Ascending aorta (tissue), 2 donors: ENCODE results near the gene LEMD3. TPM values are rescaled to one million over a fixed set of nuclear protein-coding genes. Genes with fewer than 3 reads are reported as not detected.

Experiments
- DNase-seq, 2 donors: peaks; one replicate each; pipeline ENCODE4 v3.0.0-alpha.2; 2019; ENCODE audit warnings: low spot score in 2 of 2
- H3K27ac ChIP-seq, 2 donors: fragments of 200-600 bp; sonication (generic); one replicate each; pipeline ENCODE4 v1.5.1; 2016 to 2017; ENCODE audit warnings: mild to moderate bottlenecking in 1 of 2
- H3K27me3 ChIP-seq: fragments of 200-600 bp; sonication (generic); one replicate; pipeline ENCODE4 v1.5.1; 2017
- H3K36me3 ChIP-seq, 2 donors: fragments of 200-600 bp; sonication (generic); one replicate each; pipeline ENCODE4 v1.5.1; 2016
- H3K4me1 ChIP-seq, 2 donors: fragments of 200-600 bp; sonication (generic); one replicate each; pipeline ENCODE4 v1.5.1; 2016 to 2017; ENCODE audit warnings: mild to moderate bottlenecking in 1 of 2
- H3K4me3 ChIP-seq, 2 donors: fragments of 200-600 bp; sonication (generic); one replicate each; pipeline ENCODE4 v1.5.1; 2016 to 2017; ENCODE audit warnings: mild to moderate bottlenecking in 1 of 2
- H3K9me3 ChIP-seq, 2 donors: fragments of 200-600 bp; sonication (generic); one replicate each; pipeline ENCODE4 v1.5.1; 2016
- CTCF ChIP-seq, 3 experiments: fragments of 200-600 bp in 2 of 3; fragments of 450-650 bp in 1 of 3; sonication (generic) in 2 of 3; IDR thresholded peaks; one replicate each; pipeline ENCODE4 v1.5.1; 2016 to 2019; ENCODE audit warnings: antibody characterized with exemption in 3 of 3, mild to moderate bottlenecking in 1 of 3, moderate library complexity in 1 of 3
- intact Hi-C: fragments of 100-400 bp; cut with DNase I; formaldehyde crosslinking; loops from one replicate; pipeline ENCODE4 v1.15.1; 2023
- total RNA-seq: library from RNA; depleted of rRNA; stranded (reverse); fragments of >200 nt; gene quantifications from one replicate; pipeline ENCODE4 v1.1.0, GENCODE V29; 2016

LEMD3 gene
- total RNA-seq, 1 donor from 2014 or later, result 10.6 TPM

- TF ChIP-seq CTCF (IDR thresholded peaks at IDR 0.05), result no peak
- no peak for DNase-seq
- Histone ChIP-seq H3K4me3 (no peak overlapping the region), H3K4me1 (peaks cover 0 to 8% of the 10 kb centered on the region in 2 donors), H3K36me3 (no peaks in the 10 kb centered on the region), H3K9me3 (no peaks in the 10 kb centered on the region), H3K27ac (no peak overlapping the region), H3K27me3 (no peaks in the 10 kb centered on the region)
- intact Hi-C loops, result loop anchor here (5.0 to 10.0 kb wide), 2 partner anchors 759 to 1027 kb away; partner anchors contain the start of gene HELB
These were observed 106.2 kb downstream of the LEMD3 start for GRCh38 chr12:65275627-65276026.

GRCh38 chr12:65276916-65277530 lies 107.6 kb downstream of the LEMD3 start:
- intact Hi-C loops, result loop anchor here (5.0 to 10.0 kb wide), 2 partner anchors 758 to 1025 kb away; partner anchors contain the start of gene HELB
- Histone ChIP-seq H3K4me1 (peaks cover 0 to 10% of the 10 kb centered on the region in 2 donors), H3K27me3 (no peaks in the 10 kb centered on the region), H3K36me3 (no peaks in the 10 kb centered on the region), H3K4me3 (no peak overlapping the region), H3K9me3 (no peaks in the 10 kb centered on the region), H3K27ac (no peak overlapping the region)
- no peak for DNase-seq
- TF ChIP-seq CTCF (IDR thresholded peaks at IDR 0.05), result no peak

GRCh38 chr12:65277994-65278575 lies 108.7 kb downstream of the LEMD3 start:
- TF ChIP-seq CTCF (IDR thresholded peaks at IDR 0.05), result no peak
- intact Hi-C loops, result loop anchor here (1.0 to 10.0 kb wide), 4 partner anchors 25 to 1024 kb away; partner anchors contain the start of gene HELB
- Histone ChIP-seq H3K9me3 (no peaks in the 10 kb centered on the region), H3K27ac (peak overlapping the region; percentile 97 to 99), H3K4me1 (peaks cover 0 to 17% of the 10 kb centered on the region in 2 donors), H3K36me3 (no peaks in the 10 kb centered on the region), H3K27me3 (no peaks in the 10 kb centered on the region), H3K4me3 (peak overlapping the region; percentile 79 to 94)
- no peak for DNase-seq

GRCh38 chr12:65278576-65279368 lies 109.4 kb downstream of the LEMD3 start, which contains the start of gene MSRB3:
Gene MSRB3 (plus strand): TSS chr12:65278683. CDS start chr12:65308580, 29,897 bp downstream.
- peak in 1 of 3 experiments; percentile 11 for TF ChIP-seq CTCF (IDR thresholded peaks at IDR 0.05)
- Histone ChIP-seq H3K36me3 (no peaks in the 10 kb centered on the region), H3K9me3 (no peaks in the 10 kb centered on the region), H3K27ac (peak within 1 kb of the TSS; percentile 97 to 99), H3K27me3 (no peaks in the 10 kb centered on the region), H3K4me1 (peaks cover 0 to 23% of the 10 kb centered on the region in 2 donors), H3K4me3 (peak within 1 kb of the TSS; percentile 79 to 94)
- DNase-seq, result peak in 1 of 2 donors; percentile 88
- intact Hi-C loops, result loop anchor here (1.0 to 10.0 kb wide), 4 partner anchors 26 to 1024 kb away; partner anchors contain the start of gene HELB

GRCh38 chr12:65279369-65280112 lies 110.2 kb downstream of the LEMD3 start:
- intact Hi-C loops, result loop anchor here (2.0 to 10.0 kb wide), 3 partner anchors 27 to 1023 kb away; partner anchors contain the start of gene HELB
- Histone ChIP-seq H3K9me3 (no peaks in the 10 kb centered on the region), H3K27me3 (no peaks in the 10 kb centered on the region), H3K27ac (peak overlapping the region; percentile 97 to 99), H3K4me1 (peaks cover 0 to 26% of the 10 kb centered on the region in 2 donors), H3K36me3 (no peaks in the 10 kb centered on the region), H3K4me3 (peak overlapping the region; percentile 79 to 94)
- DNase-seq, result no peak
- no peak for TF ChIP-seq CTCF (IDR thresholded peaks at IDR 0.05)
